IMR-90 (cell line): ENCODE measurements around the gene SPACA7. TPM values are rescaled to one million over a fixed set of nuclear protein-coding genes. Genes with fewer than 3 reads are reported as not detected.

Experiments
- ATAC-seq: fragments of 200-7000 bp; cut with Tn5 transposase; 2 replicates; pipeline ENCODE4 v1.9.1; 2020; ENCODE audit warnings: low read depth, mild to moderate bottlenecking, moderate library complexity
- BruUV-seq: library from RNA; stranded (reverse); fragments of 400-500 nt; replicated peaks from 2 replicates; lab custom pipeline; 2021; lab: Mats Ljungman, UMichigan
- CTCF ChIA-PET: fragments of 300-600 bp; formaldehyde crosslinking; extraction: SDS; loops from one replicate; lab custom pipeline; 2021; ENCODE audit warnings: antibody characterized with exemption; lab: Yijun Ruan, JAX
- POLR2A ChIA-PET: fragments of 300-600 bp; sonication (Branson Sonifier 250); formaldehyde crosslinking; loops from one replicate; lab custom pipeline; 2022; ENCODE audit warnings: antibody characterized with exemption; ENCODE audit not compliant: unreplicated experiment; lab: Charles Lee
- DNase-seq: peaks from one replicate; pipeline ENCODE4 v3.0.0; 2013
- H2AFZ ChIP-seq: replicated peaks from 2 replicates; pipeline ENCODE3; 2013; ENCODE audit warnings: low read length, mild to moderate bottlenecking; ENCODE audit not compliant: poor library complexity
- H2AK5ac ChIP-seq: 2 replicates; pipeline ENCODE4 v1.6.1; 2013; ENCODE audit warnings: low read depth, low read length, inconsistent platforms
- H2AK9ac ChIP-seq: replicated peaks from 2 replicates; pipeline ENCODE3; 2013; ENCODE audit warnings: mild to moderate bottlenecking, low read depth, low read length, moderate library complexity; ENCODE audit not compliant: poor library complexity
- H2BK120ac ChIP-seq: 2 replicates; pipeline ENCODE4 v1.6.1; 2013; ENCODE audit warnings: low read depth, low read length, inconsistent platforms
- H2BK15ac ChIP-seq: 3 replicates; pipeline ENCODE4 v1.6.1; 2013; ENCODE audit warnings: low read depth, low read length, inconsistent platforms
- H2BK20ac ChIP-seq: 2 replicates; pipeline ENCODE4 v1.6.1; 2013; ENCODE audit warnings: low read depth, mild to moderate bottlenecking, inconsistent platforms, low read length, moderate library complexity
- H2BK5ac ChIP-seq: 2 replicates; pipeline ENCODE4 v1.6.1; 2013; ENCODE audit warnings: mild to moderate bottlenecking, low read depth, low read length, inconsistent platforms; ENCODE audit not compliant: poor library complexity, severe bottlenecking
- H3K14ac ChIP-seq: replicated peaks from 2 replicates; pipeline ENCODE4 v1.6.1; 2013; ENCODE audit warnings: low read depth, low read length, inconsistent platforms
- H3K18ac ChIP-seq: 2 replicates; pipeline ENCODE4 v1.6.1; 2013; ENCODE audit warnings: low read depth, low read length, control low read depth
- H3K23ac ChIP-seq: 2 replicates; pipeline ENCODE4 v1.6.1; 2013; ENCODE audit warnings: low read depth, low read length, inconsistent platforms
- H3K27ac ChIP-seq: 2 replicates; pipeline ENCODE4 v1.5.1; 2013; ENCODE audit warnings: mild to moderate bottlenecking, control low read depth, low read length; ENCODE audit not compliant: insufficient read depth
- H3K27me3 ChIP-seq: 2 replicates; pipeline ENCODE4 v1.6.1; 2013; ENCODE audit warnings: low read length; ENCODE audit not compliant: control insufficient read depth, insufficient read depth
- H3K36me3 ChIP-seq: 2 replicates; pipeline ENCODE4 v1.6.1; 2013; ENCODE audit warnings: low read length, mixed read lengths; ENCODE audit not compliant: control insufficient read depth, insufficient read depth
- H3K4ac ChIP-seq: 2 replicates; pipeline ENCODE4 v1.6.1; 2013; ENCODE audit warnings: low read depth, low read length, inconsistent platforms
- H3K4me1 ChIP-seq: 2 replicates; pipeline ENCODE4 v1.6.1; 2013; ENCODE audit warnings: low read length, mixed read lengths; ENCODE audit not compliant: control insufficient read depth, insufficient read depth
- H3K4me2 ChIP-seq: 2 replicates; pipeline ENCODE4 v1.6.1; 2013; ENCODE audit warnings: low read depth, mild to moderate bottlenecking, control low read depth, low read length, moderate library complexity
- H3K4me3 ChIP-seq: 2 replicates; pipeline ENCODE4 v1.5.1; 2013; ENCODE audit warnings: low read depth, mild to moderate bottlenecking, control low read depth, low read length, moderate library complexity; ENCODE audit not compliant: insufficient read depth
- H3K56ac ChIP-seq: 2 replicates; pipeline ENCODE4 v1.6.1; 2013; ENCODE audit warnings: low read length, inconsistent platforms; ENCODE audit not compliant: insufficient read depth; ENCODE audit errors: extremely low read depth
- H3K79me1 ChIP-seq, 2 experiments: 2 replicates each; pipeline ENCODE4 v1.6.1; 2013; ENCODE audit warnings: low read length in 2 of 2, inconsistent platforms in 1 of 2, low read depth in 1 of 2
- H3K9ac ChIP-seq: 2 replicates; pipeline ENCODE4 v1.6.1; 2013; ENCODE audit warnings: low read depth, low read length, control low read depth
- H3K9me1 ChIP-seq: 2 replicates; pipeline ENCODE4 v1.6.1; 2013; ENCODE audit warnings: low read length, inconsistent platforms; ENCODE audit not compliant: insufficient read depth
- H3K9me3 ChIP-seq: 2 replicates; pipeline ENCODE4 v1.6.1; 2013; ENCODE audit warnings: low read length; ENCODE audit not compliant: control insufficient read depth, insufficient read depth
- H4K20me1 ChIP-seq: 2 replicates; pipeline ENCODE4 v1.6.1; 2013; ENCODE audit warnings: low read length, inconsistent platforms; ENCODE audit not compliant: insufficient read depth
- H4K5ac ChIP-seq: 2 replicates; pipeline ENCODE4 v1.6.1; 2013; ENCODE audit warnings: mild to moderate bottlenecking, low read depth, low read length, control low read depth
- H4K8ac ChIP-seq, 2 experiments: 2 replicates each; pipeline ENCODE4 v1.6.1; 2013; ENCODE audit warnings: low read depth in 2 of 2, low read length in 2 of 2, control low read depth in 1 of 2, inconsistent platforms in 1 of 2
- H4K91ac ChIP-seq: 2 replicates; pipeline ENCODE4 v1.6.1; 2013; ENCODE audit warnings: low read depth, low read length, inconsistent platforms; ENCODE audit not compliant: insufficient read depth
- FOS ChIP-seq: fragments of 150-350 bp; IDR thresholded peaks from 2 replicates; pipeline ENCODE4 v1.6.1; 2016; ENCODE audit warnings: low read depth, low read length
- RFX5 ChIP-seq: IDR thresholded peaks from 2 replicates; pipeline ENCODE4 v1.8.0; 2012; ENCODE audit warnings: low read depth, mild to moderate bottlenecking, low read length, moderate library complexity
- WGBS, 2 experiments: methylation state at CpG; one replicate each; pipeline versions ENCODE4 v1.1.5 to v1.1.7; 2013; ENCODE audit warnings: missing lambda C conversion rate in 2 of 2; ENCODE audit not compliant: insufficient read length in 1 of 2; ENCODE audit errors: extremely low coverage in 2 of 2; 5-methylcytosine and 5-hydroxymethylcytosine counted together
- dilution Hi-C: fragments of 300-500 bp; cut with HindIII; formaldehyde crosslinking; loops from one replicate; pipeline ENCODE4 v1.14.3; 2018; ENCODE audit warnings: low sequenced_read_pairs; ENCODE audit not compliant: unreplicated experiment
- in situ Hi-C: fragments of 300-500 bp; cut with MboI; formaldehyde crosslinking; loops from 3 replicates; pipeline ENCODE4 v1.14.3; 2019; ENCODE audit warnings: low sequenced_read_pairs, inconsistent platforms, mixed read lengths
- intact Hi-C: fragments of 100-400 bp; cut with micrococcal nuclease; formaldehyde crosslinking; loops from 2 replicates; pipeline ENCODE4 v1.10.0; 2022
- polyA plus RNA-seq, 3 experiments: library from polyadenylated mRNA; depleted of rRNA; stranded (reverse); fragments of >200 nt; gene quantifications; 2 replicates each; pipeline ENCODE4 v1.2.3, GENCODE V29; 2012; ENCODE audit warnings: low replicate concordance in 1 of 3
- total RNA-seq: library from RNA; depleted of rRNA; stranded (reverse); fragments of >200 nt; gene quantifications from 2 replicates; pipeline ENCODE4 v1.2.3, GENCODE V29; 2012

The SPACA7 gene
- total and polyA plus RNA-seq, 2 of the 4 experiments (the other 2 are of a cell fraction), result not detected

DNA sequence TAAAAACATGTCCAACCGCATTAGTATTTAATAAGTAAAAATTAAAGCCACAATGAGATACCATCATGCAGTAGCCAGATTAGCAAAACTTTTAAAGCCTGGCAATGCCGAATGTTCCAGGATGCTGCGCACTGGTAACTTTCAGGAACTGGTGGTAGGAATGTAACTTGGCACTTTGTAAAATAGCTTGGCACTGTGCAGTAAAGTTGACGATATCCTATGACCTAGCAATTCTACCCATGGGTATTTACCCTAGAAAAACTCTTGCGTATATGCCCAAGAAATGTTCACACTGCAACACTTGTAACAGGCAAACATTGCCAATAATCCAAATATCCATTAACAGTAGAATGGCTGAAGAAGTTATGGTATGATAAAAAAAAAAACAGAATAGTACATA, 97.7 kb downstream of the SPACA7 start:
- dilution Hi-C loops, result no loop called here
- Histone ChIP-seq H2AFZ (no peak overlapping the region), H2AK5ac (no peak overlapping the region), H3K4me1 (no peaks in the 10 kb centered on the region), H3K56ac (no peak overlapping the region), H3K27ac (no peak overlapping the region), H2BK120ac (no peak overlapping the region), H2AK9ac (no peak overlapping the region), H3K9me1 (no peaks in the 10 kb centered on the region), H3K4me2 (no peak overlapping the region), H4K5ac (no peak overlapping the region), H3K27me3 (no peaks in the 10 kb centered on the region), H3K4ac (no peak overlapping the region), H3K23ac (no peak overlapping the region), H4K8ac (no peak overlapping the region), H3K4me3 (no peak overlapping the region), H2BK15ac (no peak overlapping the region), H3K9ac (no peak overlapping the region), H4K91ac (no peak overlapping the region), H3K36me3 (no peaks in the 10 kb centered on the region), H3K18ac (no peak overlapping the region), H3K14ac (no peak overlapping the region), H4K20me1 (no peaks in the 10 kb centered on the region), H3K9me3 (no peaks in the 10 kb centered on the region), H2BK20ac (no peak overlapping the region), H2BK5ac (no peak overlapping the region), H3K79me1 (no peaks in the 10 kb centered on the region)
- no CpG with 5 or more reads among the region's 5 CpGs for WGBS, 2 experiments
- POLR2A ChIA-PET, result no interaction called here
- in situ Hi-C loops, result no loop called here
- CTCF ChIA-PET, result no interaction called here
- DNase-seq (no peak), ATAC-seq (no peak)
- intact Hi-C loops, result no loop called here
- TF ChIP-seq FOS (no peak), RFX5 (no peak)
- no TSS peak for BruUV-seq
